Measurements from ENCODE around the gene RANBP17. TPM values are rescaled to one million over a fixed set of nuclear protein-coding genes. Genes with fewer than 3 reads are reported as not detected.

Gene RANBP17
- total and polyA plus RNA-seq, 7 experiments from 2014 or later = 3.0 TPM; not detected in 6

GRCh38 chr5:170986598-170986997 lies 124.8 kb downstream of the RANBP17 start:
- DNase-seq = no peak
- H3K4me3 Mint-ChIP-seq = no peak overlapping the region
- H3K36me3 Mint-ChIP-seq = peaks cover 0 to under 1% (median 0%) of the 10 kb centered on the region in 5 donors
- POLR2A ChIA-PET = no interaction called here
- Histone ChIP-seq H3K27me3 (ENCODE audit: control insufficient read depth in 2 of 2, insufficient read depth in 2 of 2, low read length in 2 of 2) (no peaks in the 10 kb centered on the region), H3K9me3 (ENCODE audit: control insufficient read depth in 2 of 3, low read length in 3 of 3) (no peaks in the 10 kb centered on the region), H3K36me3 (ENCODE audit: control insufficient read depth in 2 of 3, insufficient read depth in 3 of 3, low read length in 3 of 3) (no peaks in the 10 kb centered on the region), H3K4me1 (ENCODE audit: control insufficient read depth in 2 of 2, insufficient read depth in 2 of 2, low read length in 2 of 2) (no peaks in the 10 kb centered on the region), H3K27ac (ENCODE audit: low read depth, low read length) (no peak overlapping the region), H3K4me3 (ENCODE audit: low read length) (no peak overlapping the region)
- H3K9me3 Mint-ChIP-seq = peaks cover 0 to 9% (median 2%) of the 10 kb centered on the region in 11 donors
- no peak for ATAC-seq
- CTCF ChIA-PET = no interaction called here
- peaks cover 0 to 1% (median 0%) of the 10 kb centered on the region in 7 donors for H3K4me1 Mint-ChIP-seq
- intact Hi-C loops (cut with micrococcal nuclease) = no loop called here
- peaks cover 0 to 6% (median 0%) of the 10 kb centered on the region in 5 donors for H3K27me3 Mint-ChIP-seq
- H3K27ac Mint-ChIP-seq = no peak overlapping the region

DNA sequence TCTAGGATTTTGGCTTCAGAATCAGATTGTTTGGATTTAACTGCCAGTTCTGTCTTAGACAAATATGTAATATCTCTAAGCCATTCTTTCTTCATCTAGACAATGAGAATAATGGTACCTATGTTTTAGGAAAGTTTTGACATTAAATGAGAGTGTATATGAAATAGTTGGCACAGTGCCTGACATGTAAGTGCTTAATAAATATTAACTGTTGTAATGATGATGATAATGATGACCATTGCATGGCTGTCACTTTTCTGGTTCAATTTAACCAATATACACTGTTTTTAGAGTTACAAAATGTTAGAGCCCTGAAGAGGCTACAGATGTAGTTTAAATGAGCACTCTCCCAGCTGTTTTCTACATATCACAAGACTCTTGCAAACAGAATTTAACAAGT lies 131.7 kb downstream of the RANBP17 start:
- ChIA-PET POLR2A (no interaction called here), CTCF (no interaction called here)
- Histone ChIP-seq H3K4me1 (ENCODE audit: control insufficient read depth in 2 of 2, insufficient read depth in 2 of 2, low read length in 2 of 2) (no peaks in the 10 kb centered on the region), H3K36me3 (ENCODE audit: control insufficient read depth in 2 of 3, insufficient read depth in 3 of 3, low read length in 3 of 3) (no peaks in the 10 kb centered on the region), H3K27me3 (ENCODE audit: control insufficient read depth in 2 of 2, insufficient read depth in 2 of 2, low read length in 2 of 2) (no peaks in the 10 kb centered on the region), H3K9me3 (ENCODE audit: control insufficient read depth in 2 of 3, low read length in 3 of 3) (no peaks in the 10 kb centered on the region), H3K4me3 (ENCODE audit: low read length) (no peak overlapping the region), H3K27ac (ENCODE audit: low read depth, low read length) (no peak overlapping the region)
- Mint-ChIP-seq H3K27ac (no peak overlapping the region), H3K9me3 (peaks cover 0 to 1% (median 0%) of the 10 kb centered on the region in 11 donors), H3K36me3 (no peaks in the 10 kb centered on the region), H3K4me1 (no peaks in the 10 kb centered on the region), H3K4me3 (no peak overlapping the region), H3K27me3 (peaks cover 0 to 4% (median 3%) of the 10 kb centered on the region in 5 donors)
- no peak for DNase-seq
- ATAC-seq = no peak
- intact Hi-C loops (cut with micrococcal nuclease) = no loop called here

GRCh38 chr5:171010086-171010485 lies 148.3 kb downstream of the RANBP17 start:
- ATAC-seq (no peak), DNase-seq (no peak)
- H3K36me3 ChIP-seq (ENCODE audit: control insufficient read depth in 2 of 3, insufficient read depth in 3 of 3, low read length in 3 of 3) = no peaks in the 10 kb centered on the region
- Mint-ChIP-seq H3K9me3 (peaks cover 0 to 15% (median 5%) of the 10 kb centered on the region in 11 donors), H3K4me1 (no peaks in the 10 kb centered on the region), H3K27me3 (no peaks in the 10 kb centered on the region), H3K4me3 (no peak overlapping the region), H3K27ac (no peak overlapping the region), H3K36me3 (no peaks in the 10 kb centered on the region)
- H3K4me1 ChIP-seq (ENCODE audit: control insufficient read depth in 2 of 2, insufficient read depth in 2 of 2, low read length in 2 of 2) = no peaks in the 10 kb centered on the region
- POLR2A ChIA-PET = no interaction called here
- H3K27ac ChIP-seq (ENCODE audit: low read depth, low read length) = no peak overlapping the region
- no peaks in the 10 kb centered on the region for H3K9me3 ChIP-seq (ENCODE audit: control insufficient read depth in 2 of 3, low read length in 3 of 3)
- CTCF ChIA-PET = no interaction called here
- intact Hi-C loops (cut with micrococcal nuclease) = no loop called here
- no peaks in the 10 kb centered on the region for H3K27me3 ChIP-seq (ENCODE audit: control insufficient read depth in 2 of 2, insufficient read depth in 2 of 2, low read length in 2 of 2)
- H3K4me3 ChIP-seq (ENCODE audit: low read length) = no peak overlapping the region

DNA sequence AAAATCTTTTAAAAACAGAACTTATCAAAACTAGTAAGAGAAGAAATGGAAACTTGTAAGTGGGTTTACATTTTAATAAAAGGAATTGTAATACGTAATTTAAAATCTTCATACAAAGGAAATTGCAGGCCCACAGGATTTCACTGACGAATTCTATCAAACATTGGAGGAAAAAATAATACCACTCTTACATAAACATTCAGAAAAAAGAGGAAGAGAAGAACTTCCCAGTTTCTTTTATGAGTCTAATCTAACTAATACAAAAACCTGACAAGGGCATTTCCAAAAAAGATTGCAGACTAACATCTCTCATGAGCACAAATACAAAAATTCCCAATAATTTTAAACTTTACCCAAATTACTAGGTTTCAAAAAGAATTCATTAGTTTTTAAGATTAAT lies 149.0 kb downstream of the RANBP17 start:
- Mint-ChIP-seq H3K36me3 (no peaks in the 10 kb centered on the region), H3K4me1 (no peaks in the 10 kb centered on the region), H3K27ac (no peak overlapping the region), H3K9me3 (peaks cover 0 to 15% (median 5%) of the 10 kb centered on the region in 11 donors), H3K27me3 (peaks cover 0 to 1% (median 0%) of the 10 kb centered on the region in 5 donors), H3K4me3 (no peak overlapping the region)
- Histone ChIP-seq H3K4me1 (ENCODE audit: control insufficient read depth in 2 of 2, insufficient read depth in 2 of 2, low read length in 2 of 2) (no peaks in the 10 kb centered on the region), H3K27me3 (ENCODE audit: control insufficient read depth in 2 of 2, insufficient read depth in 2 of 2, low read length in 2 of 2) (no peaks in the 10 kb centered on the region), H3K36me3 (ENCODE audit: control insufficient read depth in 2 of 3, insufficient read depth in 3 of 3, low read length in 3 of 3) (no peaks in the 10 kb centered on the region), H3K4me3 (ENCODE audit: low read length) (no peak overlapping the region), H3K9me3 (ENCODE audit: control insufficient read depth in 2 of 3, low read length in 3 of 3) (no peaks in the 10 kb centered on the region), H3K27ac (ENCODE audit: low read depth, low read length) (no peak overlapping the region)
- ChIA-PET POLR2A (no interaction called here), CTCF (no interaction called here)
- DNase-seq (no peak), ATAC-seq (no peak)
- intact Hi-C loops (cut with micrococcal nuclease) = no loop called here

DNA sequence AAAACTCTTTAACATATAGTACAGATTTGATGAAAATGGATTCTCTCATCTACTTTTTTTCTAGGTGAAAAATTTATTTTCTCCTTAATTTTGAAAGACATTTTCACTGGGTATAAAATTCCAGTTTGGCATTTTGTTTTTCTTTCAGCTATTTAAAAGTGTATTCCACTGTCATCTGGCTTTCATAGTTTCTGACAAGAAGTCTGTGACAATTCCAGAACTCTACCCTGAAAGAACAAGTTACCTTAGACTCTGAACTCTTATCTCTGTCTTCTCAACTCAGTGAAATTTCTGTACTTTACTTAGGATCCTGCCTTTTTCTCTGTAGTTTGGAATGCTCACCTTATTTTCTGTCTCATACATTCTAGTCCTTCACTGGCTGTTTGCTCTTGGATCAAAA lies 161.7 kb downstream of the RANBP17 start:
- no peaks in the 10 kb centered on the region for H3K4me1 ChIP-seq (ENCODE audit: control insufficient read depth in 2 of 2, insufficient read depth in 2 of 2, low read length in 2 of 2)
- Mint-ChIP-seq H3K4me1 (no peaks in the 10 kb centered on the region), H3K36me3 (no peaks in the 10 kb centered on the region), H3K27me3 (peaks cover 0 to 9% (median 5%) of the 10 kb centered on the region in 5 donors), H3K4me3 (no peak overlapping the region), H3K9me3 (peaks cover 1 to 16% (median 8%) of the 10 kb centered on the region in 11 donors), H3K27ac (no peak overlapping the region)
- H3K36me3 ChIP-seq (ENCODE audit: control insufficient read depth in 2 of 3, insufficient read depth in 3 of 3, low read length in 3 of 3) = no peaks in the 10 kb centered on the region
- H3K9me3 ChIP-seq (ENCODE audit: control insufficient read depth in 2 of 3, low read length in 3 of 3) = no peaks in the 10 kb centered on the region
- H3K27me3 ChIP-seq (ENCODE audit: control insufficient read depth in 2 of 2, insufficient read depth in 2 of 2, low read length in 2 of 2) = no peaks in the 10 kb centered on the region
- CTCF ChIA-PET = no interaction called here
- H3K27ac ChIP-seq (ENCODE audit: low read depth, low read length) = no peak overlapping the region
- DNase-seq (no peak), ATAC-seq (no peak)
- POLR2A ChIA-PET = no interaction called here
- intact Hi-C loops (cut with micrococcal nuclease) = no loop called here
- no peak overlapping the region for H3K4me3 ChIP-seq (ENCODE audit: low read length)

GRCh38 chr5:171024084-171024483 lies 162.3 kb downstream of the RANBP17 start:
- peaks cover 1 to 16% (median 8%) of the 10 kb centered on the region in 11 donors for H3K9me3 Mint-ChIP-seq
- H3K27ac Mint-ChIP-seq = no peak overlapping the region

DNA sequence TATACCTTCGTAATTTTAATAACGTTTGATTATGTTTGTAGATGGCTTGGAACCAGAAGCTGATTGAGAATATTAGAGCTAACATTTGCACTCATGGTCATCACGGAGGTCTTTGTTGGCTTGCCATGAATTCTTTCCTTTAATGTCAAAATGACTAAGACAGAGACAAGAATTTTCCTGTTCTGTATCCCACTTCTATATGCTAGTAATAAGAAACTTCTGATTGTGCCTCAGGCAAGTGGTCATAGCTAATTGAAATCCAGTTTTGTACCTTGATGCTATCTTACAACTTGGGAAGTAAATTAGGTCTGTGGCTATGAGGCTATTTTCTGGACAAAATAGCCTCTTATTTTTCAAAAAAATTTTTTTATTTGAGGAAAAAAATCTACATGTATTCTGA lies 167.6 kb downstream of the RANBP17 start:
- H3K27ac Mint-ChIP-seq = no peak overlapping the region
- Histone ChIP-seq H3K4me1 (ENCODE audit: control insufficient read depth in 2 of 2, insufficient read depth in 2 of 2, low read length in 2 of 2) (no peaks in the 10 kb centered on the region), H3K4me3 (ENCODE audit: low read length) (no peak overlapping the region), H3K27ac (ENCODE audit: low read depth, low read length) (no peak overlapping the region), H3K36me3 (ENCODE audit: control insufficient read depth in 2 of 3, insufficient read depth in 3 of 3, low read length in 3 of 3) (no peaks in the 10 kb centered on the region), H3K27me3 (ENCODE audit: control insufficient read depth in 2 of 2, insufficient read depth in 2 of 2, low read length in 2 of 2) (no peaks in the 10 kb centered on the region), H3K9me3 (ENCODE audit: control insufficient read depth in 2 of 3, low read length in 3 of 3) (no peaks in the 10 kb centered on the region)
- intact Hi-C loops (cut with micrococcal nuclease) = no loop called here
- no peak overlapping the region for H3K4me3 Mint-ChIP-seq
- H3K4me1 Mint-ChIP-seq = no peaks in the 10 kb centered on the region
- H3K9me3 Mint-ChIP-seq = peaks cover 0 to 8% (median 4%) of the 10 kb centered on the region in 11 donors
- peaks cover 0 to 8% (median 3%) of the 10 kb centered on the region in 5 donors for H3K27me3 Mint-ChIP-seq
- ChIA-PET POLR2A (no interaction called here), CTCF (no interaction called here)
- ATAC-seq = no peak
- no peaks in the 10 kb centered on the region for H3K36me3 Mint-ChIP-seq
- no peak for DNase-seq

More at GRCh38 chr5:171024084-171024483, 162.3 kb downstream of the RANBP17 start:
- Histone ChIP-seq H3K27ac (ENCODE audit: low read depth, low read length) (no peak overlapping the region), H3K4me3 (ENCODE audit: low read length) (no peak overlapping the region), H3K4me1 (ENCODE audit: control insufficient read depth in 2 of 2, insufficient read depth in 2 of 2, low read length in 2 of 2) (no peaks in the 10 kb centered on the region), H3K27me3 (ENCODE audit: control insufficient read depth in 2 of 2, insufficient read depth in 2 of 2, low read length in 2 of 2) (no peaks in the 10 kb centered on the region), H3K9me3 (ENCODE audit: control insufficient read depth in 2 of 3, low read length in 3 of 3) (no peaks in the 10 kb centered on the region), H3K36me3 (ENCODE audit: control insufficient read depth in 2 of 3, insufficient read depth in 3 of 3, low read length in 3 of 3) (no peaks in the 10 kb centered on the region)
- peaks cover 0 to 8% (median 3%) of the 10 kb centered on the region in 5 donors for H3K27me3 Mint-ChIP-seq
- DNase-seq = no peak
- ChIA-PET CTCF (no interaction called here), POLR2A (no interaction called here)
- no peaks in the 10 kb centered on the region for H3K36me3 Mint-ChIP-seq
- H3K4me1 Mint-ChIP-seq = no peaks in the 10 kb centered on the region
- intact Hi-C loops (cut with micrococcal nuclease) = no loop called here
- H3K4me3 Mint-ChIP-seq = no peak overlapping the region
- ATAC-seq = no peak

Measured in naive thymus-derived CD4-positive, alpha-beta T cell (primary cell).